ENCODE results near the gene MAN1C1.

Gene MAN1C1

DNA sequence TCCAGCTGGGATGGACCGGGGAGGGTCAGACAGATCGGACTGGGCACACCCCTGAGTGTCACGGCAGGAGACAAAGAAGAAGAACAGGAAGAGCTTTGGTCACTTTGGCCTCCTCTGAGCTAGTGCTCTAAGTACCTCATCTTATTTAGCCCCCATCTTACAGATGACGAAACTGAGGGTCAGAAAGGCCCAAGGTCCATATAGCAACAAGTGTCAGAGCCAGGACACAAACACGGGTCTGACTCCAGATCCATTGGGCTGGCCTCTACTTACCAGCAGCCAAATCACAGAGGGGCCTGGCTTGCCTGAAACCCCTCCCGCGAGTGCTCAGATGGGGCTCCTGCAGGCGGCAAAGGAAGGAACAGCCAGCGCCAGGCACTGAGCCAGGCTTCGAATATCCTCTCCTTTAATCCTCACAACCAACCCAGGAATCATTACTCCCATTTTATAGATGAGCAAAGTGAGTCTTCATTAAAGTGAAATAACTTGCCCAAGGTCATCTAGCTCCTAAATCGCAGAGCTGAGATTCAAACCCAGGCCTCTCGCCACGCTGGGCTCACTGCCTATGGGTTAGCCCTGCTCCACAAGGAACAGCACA lies 157.7 kb downstream of the MAN1C1 start:
- no peak for DNase-seq (ENCODE audit: low read depth)
- H3K4me3 ChIP-seq (ENCODE audit: low read depth, low read length), result no peak overlapping the region
- no peak for TF ChIP-seq MYC (IDR thresholded peaks at IDR 0.05; ENCODE audit: low read depth, low read length)
- no peak for TF ChIP-seq POLR2A (IDR thresholded peaks at IDR 0.05; ENCODE audit: extremely low read depth, insufficient read length)
- TF ChIP-seq, protein P1, sequence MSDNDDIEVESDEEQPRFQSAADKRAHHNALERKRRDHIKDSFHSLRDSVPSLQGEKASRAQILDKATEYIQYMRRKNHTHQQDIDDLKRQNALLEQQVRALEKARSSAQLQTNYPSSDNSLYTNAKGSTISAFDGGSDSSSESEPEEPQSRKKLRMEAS (IDR thresholded peaks at IDR 0.05; ENCODE audit: low read depth, low read length), result no peak
- TF ChIP-seq, protein P2, sequence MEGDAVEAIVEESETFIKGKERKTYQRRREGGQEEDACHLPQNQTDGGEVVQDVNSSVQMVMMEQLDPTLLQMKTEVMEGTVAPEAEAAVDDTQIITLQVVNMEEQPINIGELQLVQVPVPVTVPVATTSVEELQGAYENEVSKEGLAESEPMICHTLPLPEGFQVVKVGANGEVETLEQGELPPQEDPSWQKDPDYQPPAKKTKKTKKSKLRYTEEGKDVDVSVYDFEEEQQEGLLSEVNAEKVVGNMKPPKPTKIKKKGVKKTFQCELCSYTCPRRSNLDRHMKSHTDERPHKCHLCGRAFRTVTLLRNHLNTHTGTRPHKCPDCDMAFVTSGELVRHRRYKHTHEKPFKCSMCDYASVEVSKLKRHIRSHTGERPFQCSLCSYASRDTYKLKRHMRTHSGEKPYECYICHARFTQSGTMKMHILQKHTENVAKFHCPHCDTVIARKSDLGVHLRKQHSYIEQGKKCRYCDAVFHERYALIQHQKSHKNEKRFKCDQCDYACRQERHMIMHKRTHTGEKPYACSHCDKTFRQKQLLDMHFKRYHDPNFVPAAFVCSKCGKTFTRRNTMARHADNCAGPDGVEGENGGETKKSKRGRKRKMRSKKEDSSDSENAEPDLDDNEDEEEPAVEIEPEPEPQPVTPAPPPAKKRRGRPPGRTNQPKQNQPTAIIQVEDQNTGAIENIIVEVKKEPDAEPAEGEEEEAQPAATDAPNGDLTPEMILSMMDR (IDR thresholded peaks at IDR 0.05; ENCODE audit: low read depth, low read length), result no peak

DNA sequence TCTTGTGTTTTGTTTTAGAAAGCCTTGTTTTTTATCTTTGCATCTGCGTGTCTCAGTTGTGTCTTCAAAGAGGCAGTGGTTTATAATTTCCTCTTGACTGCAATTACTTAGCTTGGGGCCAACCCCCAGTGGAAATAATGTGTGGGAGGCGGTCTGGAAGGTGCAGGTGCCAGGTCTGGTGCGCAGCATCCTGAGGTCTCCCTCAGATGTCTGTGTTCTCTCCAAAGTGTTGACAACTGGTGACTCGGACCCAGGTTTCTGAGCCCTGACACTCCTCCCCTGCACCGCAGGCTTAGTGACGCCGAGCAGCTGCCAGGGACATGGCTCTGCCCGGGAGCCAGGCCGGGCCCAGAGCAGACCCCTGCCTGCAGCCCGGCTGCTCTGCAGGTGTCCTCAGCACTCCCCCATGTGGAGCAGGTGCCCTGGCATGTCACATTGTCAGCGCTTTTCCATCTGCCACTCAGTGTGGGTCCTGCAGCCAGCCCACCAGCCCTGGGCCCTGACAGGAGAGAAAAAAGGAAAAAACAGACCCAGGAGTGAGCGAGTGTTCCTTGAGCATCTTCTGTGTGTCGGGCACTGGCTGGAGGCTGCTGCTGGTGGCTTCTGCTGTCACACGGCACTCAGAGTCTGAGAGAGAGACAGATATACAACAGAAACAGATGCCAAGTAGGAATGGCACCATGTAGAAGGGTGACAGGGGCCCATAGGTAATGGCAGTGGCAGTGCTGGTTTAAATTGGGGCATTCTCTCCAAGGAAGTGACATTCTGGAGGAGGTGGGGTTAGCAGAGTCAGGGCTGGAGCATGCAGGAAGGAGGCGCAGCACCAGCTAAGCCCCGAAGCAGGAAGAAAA lies 158.6 kb downstream of the MAN1C1 start:
- H3K4me3 ChIP-seq (ENCODE audit: low read depth, low read length), result no peak overlapping the region
- no peak for DNase-seq (ENCODE audit: low read depth)
- TF ChIP-seq MYC (IDR thresholded peaks at IDR 0.05; ENCODE audit: low read depth, low read length), result no peak

DNA sequence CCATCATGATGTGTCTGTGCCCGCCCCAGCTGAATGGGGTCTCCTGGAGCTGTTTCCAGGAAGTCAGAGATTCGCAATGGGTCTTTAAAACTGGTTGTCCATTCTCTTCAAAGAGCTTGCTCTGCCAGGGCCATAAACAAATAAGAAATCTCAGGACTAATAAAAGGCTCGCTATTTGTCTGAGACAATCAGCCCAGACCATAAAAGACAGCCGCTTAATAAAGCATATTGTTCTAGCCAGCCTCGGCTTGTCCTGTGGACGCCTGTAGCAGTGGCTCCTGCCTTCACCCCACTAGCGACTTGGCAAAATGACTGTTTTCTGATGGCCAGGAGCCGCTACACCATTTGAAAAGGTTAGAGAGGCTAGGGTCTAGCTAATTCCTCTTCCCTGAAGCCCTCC lies 162.8 kb downstream of the MAN1C1 start:
- DNase-seq (ENCODE audit: low read depth), result no peak
- H3K4me3 ChIP-seq (ENCODE audit: low read depth, low read length), result no peak overlapping the region
- TF ChIP-seq, protein P1 (IDR thresholded peaks at IDR 0.05; ENCODE audit: low read depth, low read length), result no peak
- TF ChIP-seq POLR2A (IDR thresholded peaks at IDR 0.05; ENCODE audit: extremely low read depth, insufficient read length) (no peak), MYC (IDR thresholded peaks at IDR 0.05; ENCODE audit: low read depth, low read length) (no peak)
- TF ChIP-seq, protein P2 (IDR thresholded peaks at IDR 0.05; ENCODE audit: low read depth, low read length), result no peak

DNA sequence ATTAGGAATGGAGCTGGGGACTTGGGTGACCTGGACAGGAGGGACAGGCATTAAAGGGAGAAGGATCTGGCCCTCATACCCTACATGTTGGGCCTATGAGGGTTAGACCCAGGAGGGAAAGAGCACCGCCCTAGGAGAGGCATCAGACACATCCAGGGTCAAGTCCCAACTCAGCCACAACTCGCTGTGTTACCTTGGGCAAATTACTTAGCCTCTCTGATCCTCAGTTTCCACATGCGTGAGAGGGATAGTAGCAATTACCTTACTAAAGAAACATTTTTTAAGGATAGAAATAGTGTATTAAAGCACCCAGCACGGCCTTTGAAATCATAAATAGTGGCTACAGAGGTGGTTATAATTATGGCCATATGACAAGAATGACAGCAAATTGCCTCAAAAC lies 163.3 kb downstream of the MAN1C1 start:
- no peak for DNase-seq (ENCODE audit: low read depth)
- TF ChIP-seq POLR2A (IDR thresholded peaks at IDR 0.05; ENCODE audit: extremely low read depth, insufficient read length), result no peak
- TF ChIP-seq, protein P2 (IDR thresholded peaks at IDR 0.05; ENCODE audit: low read depth, low read length), result no peak
- no peak overlapping the region for H3K4me3 ChIP-seq (ENCODE audit: low read depth, low read length)

DNA sequence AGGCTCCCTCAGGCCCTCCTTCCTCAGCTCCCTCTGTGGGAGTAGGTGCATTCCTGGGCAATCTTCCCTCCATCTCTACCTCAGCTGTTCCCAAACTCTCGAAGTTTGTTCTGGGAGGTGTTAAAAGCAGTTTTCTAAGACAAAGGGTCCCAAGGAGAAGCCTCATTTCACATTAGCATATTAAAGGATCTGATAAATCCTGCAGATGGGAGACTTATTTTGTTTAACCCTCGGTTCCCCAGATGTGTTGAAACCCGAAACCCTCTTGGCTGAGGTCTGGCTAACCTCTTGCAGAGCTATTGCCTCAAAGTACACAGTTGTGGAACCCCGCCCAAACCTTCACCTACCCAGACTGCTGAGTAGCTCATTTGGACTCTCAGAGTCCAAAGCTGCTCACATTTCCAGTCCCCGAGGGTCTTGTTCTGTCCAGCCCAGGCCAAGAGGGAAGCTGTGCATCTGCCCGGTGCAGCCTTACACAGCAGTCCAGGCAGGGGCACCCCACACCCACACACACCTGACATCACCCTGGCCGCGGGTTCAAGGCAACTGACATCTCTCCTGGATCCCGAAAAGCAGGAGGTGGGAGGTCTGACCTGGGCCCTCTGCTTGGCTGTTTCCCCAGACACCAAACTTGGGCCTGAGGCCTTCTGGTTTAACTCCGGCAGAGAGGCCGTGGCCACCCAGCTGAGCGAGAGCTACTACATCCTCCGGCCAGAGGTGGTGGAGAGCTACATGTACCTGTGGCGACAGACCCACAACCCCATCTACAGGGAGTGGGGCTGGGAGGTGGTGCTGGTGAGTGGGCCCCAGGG lies 163.9 kb downstream of the MAN1C1 start:
- TF ChIP-seq POLR2A (IDR thresholded peaks at IDR 0.05; ENCODE audit: extremely low read depth, insufficient read length) (no peak), MYC (IDR thresholded peaks at IDR 0.05; ENCODE audit: low read depth, low read length) (no peak)
- TF ChIP-seq, protein P1 (IDR thresholded peaks at IDR 0.05; ENCODE audit: low read depth, low read length), result no peak
- TF ChIP-seq, protein P2 (IDR thresholded peaks at IDR 0.05; ENCODE audit: low read depth, low read length), result no peak
- no peak for DNase-seq (ENCODE audit: low read depth)
- no peak overlapping the region for H3K4me3 ChIP-seq (ENCODE audit: low read depth, low read length)

DNA sequence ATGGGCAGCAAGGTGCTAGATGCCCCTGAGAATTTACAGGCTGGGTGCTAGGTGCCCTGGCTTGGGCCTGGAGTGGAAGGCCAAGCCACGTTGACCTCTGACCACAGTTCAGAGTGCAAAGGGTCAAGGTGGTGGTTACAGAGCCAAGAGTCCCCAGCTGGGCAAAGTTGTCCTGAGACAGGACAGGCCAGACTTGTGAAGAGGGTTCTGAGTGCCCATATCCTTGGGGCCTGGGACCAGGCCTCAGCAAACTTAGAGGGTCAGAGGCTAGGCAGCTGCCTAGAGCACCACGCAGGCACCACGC lies 164.5 kb downstream of the MAN1C1 start:
- no peak overlapping the region for H3K4me3 ChIP-seq (ENCODE audit: low read depth, low read length)
- DNase-seq (ENCODE audit: low read depth), result no peak
- no peak for TF ChIP-seq POLR2A (IDR thresholded peaks at IDR 0.05; ENCODE audit: extremely low read depth, insufficient read length)
- no peak for TF ChIP-seq MYC (IDR thresholded peaks at IDR 0.05; ENCODE audit: low read depth, low read length)
- TF ChIP-seq, protein P1 (IDR thresholded peaks at IDR 0.05; ENCODE audit: low read depth, low read length), result no peak
- TF ChIP-seq, protein P2 (IDR thresholded peaks at IDR 0.05; ENCODE audit: low read depth, low read length), result no peak

Measured in NB4 (cell line).